Small intestine (tissue), 7 donors: Measurements from ENCODE around the gene VAMP8. TPM values are rescaled to one million over a fixed set of nuclear protein-coding genes. Genes with fewer than 3 reads are reported as not detected.
"Not testable (repeated sequence)": the region's sequence is repeated elsewhere in the genome, so short reads cannot be mapped to it uniquely, and the experiment has no call there.

ENCODE experiments used
- DNase-seq, 2 donors: peaks; one replicate each; pipeline versions ENCODE4 v3.0.0 to v3.0.0-alpha.2; 2013
- FAIRE-seq: peaks from 2 replicates; lab custom pipeline; 2012; peaks lifted over from hg19 to GRCh38; lab: Jason Lieb, UNC
- H3K27ac ChIP-seq, 3 donors: one replicate each; pipeline ENCODE4 v1.5.1; 2013; ENCODE audit warnings: low read length in 2 of 3, mild to moderate bottlenecking in 2 of 3, control low read depth in 1 of 3, inconsistent platforms in 1 of 3, low read depth in 1 of 3, moderate library complexity in 1 of 3
- H3K27me3 ChIP-seq, 3 donors: one replicate each; pipeline ENCODE4 v1.6.1; 2013; ENCODE audit warnings: low read length in 3 of 3, inconsistent platforms in 1 of 3; ENCODE audit not compliant: control insufficient read depth in 3 of 3, insufficient read depth in 3 of 3
- H3K36me3 ChIP-seq, 3 donors: one replicate each; pipeline ENCODE4 v1.6.1; 2013; ENCODE audit warnings: low read length in 3 of 3, inconsistent platforms in 1 of 3, low read depth in 1 of 3, mild to moderate bottlenecking in 1 of 3, moderate library complexity in 1 of 3; ENCODE audit not compliant: control insufficient read depth in 3 of 3, insufficient read depth in 2 of 3
- H3K4me1 ChIP-seq, 3 donors: one replicate each; pipeline ENCODE4 v1.6.1; 2013; ENCODE audit warnings: low read length in 2 of 3, inconsistent platforms in 1 of 3, low read depth in 1 of 3, mild to moderate bottlenecking in 1 of 3, moderate library complexity in 1 of 3; ENCODE audit not compliant: control insufficient read depth in 3 of 3, insufficient read depth in 2 of 3
- H3K4me3 ChIP-seq, 3 donors: one replicate each; pipeline ENCODE4 v1.5.1; 2013; ENCODE audit warnings: low read length in 3 of 3, control low read depth in 1 of 3, inconsistent platforms in 1 of 3, low read depth in 1 of 3, mild to moderate bottlenecking in 1 of 3, moderate library complexity in 1 of 3
- H3K9me3 ChIP-seq, 2 donors: one replicate each; pipeline ENCODE4 v1.6.1; 2013; ENCODE audit warnings: low read depth in 1 of 2, low read length in 1 of 2; ENCODE audit not compliant: control insufficient read depth in 2 of 2, insufficient read depth in 1 of 2
- WGBS, 3 donors: extraction: QIAGEN DNeasy Blood & Tissue Kit; methylation state at CpG; one replicate each; pipeline ENCODE4 v1.1.7; 2013; 5-methylcytosine and 5-hydroxymethylcytosine counted together
- polyA plus RNA-seq, 4 donors: library from polyadenylated mRNA; stranded (reverse) in 3 of 4; unstranded in 1 of 4; fragments of 200-250 nt in 3 of 4; fragments of 120-200 nt in 1 of 4; gene quantifications; one replicate each; pipeline versions ENCODE4 v1.2.1 to v1.2.3, GENCODE V29; 2013
- donor health status: healthy with polysubstance abuse.
- donor health status: control.
- donor health status: control.
- donor health status: Bipolar disorder and iron deficiency.
- donor health status: healthy.

Gene VAMP8
- polyA plus RNA-seq, 4 donors, result 183 to 1,108 (median 619) TPM

DNA sequence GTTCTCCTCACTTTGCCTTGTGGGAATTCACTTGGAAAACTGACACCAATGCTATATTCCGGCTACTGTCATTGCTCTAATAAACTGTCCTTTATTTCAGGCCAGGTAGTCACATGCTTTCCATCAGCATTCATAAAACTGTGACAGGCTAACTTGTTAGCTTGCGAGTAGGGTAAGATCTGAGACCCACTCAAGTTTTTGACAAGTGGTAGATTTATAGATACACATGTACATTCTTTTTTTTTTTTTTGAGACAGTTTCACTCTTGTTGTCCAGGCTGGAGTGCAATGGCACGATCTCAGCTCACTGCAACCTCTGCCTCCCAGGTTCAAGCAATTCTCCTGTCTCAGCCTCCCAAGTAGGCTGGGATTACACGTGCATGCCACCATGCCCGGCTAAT lies 40.3 kb downstream of the VAMP8 start:
- H3K9me3 ChIP-seq, DNase-seq, H3K27me3 ChIP-seq, H3K27ac ChIP-seq, FAIRE-seq, H3K4me1 ChIP-seq: not testable (repeated sequence)
- Histone ChIP-seq H3K4me3 (peak overlapping the region in 1 of 3 donors; percentile 74), H3K36me3 (peaks cover 0 to 21% (median 13%) of the 10 kb centered on the region in 3 donors)
- WGBS, 3 donors, result 76 to 91% (median 83%) methylated on average over 5 of the region's 5 CpGs

DNA sequence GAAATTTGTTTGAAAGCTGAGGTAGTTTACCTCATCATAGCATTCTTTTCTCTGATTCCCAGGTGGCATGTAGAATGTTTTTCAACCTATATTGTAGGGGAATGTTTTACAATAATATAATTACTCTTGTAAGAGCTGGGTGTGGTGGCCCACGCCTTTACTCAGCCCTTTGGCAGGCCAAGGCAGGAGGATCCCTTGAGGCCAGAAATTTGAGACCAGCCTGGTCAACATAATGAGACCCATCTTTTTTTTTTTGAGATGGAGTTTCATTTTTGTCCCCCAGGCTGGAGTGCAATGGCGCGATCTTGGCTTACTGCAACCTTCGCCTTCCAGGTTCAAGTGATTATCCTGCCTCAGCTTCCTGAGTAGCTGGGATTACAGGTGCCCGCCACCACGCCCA lies 42.2 kb downstream of the VAMP8 start:
- DNase-seq, result no peak
- no peaks in the 10 kb centered on the region for H3K27me3 ChIP-seq
- WGBS, 3 donors, result 89 to 94% (median 94%) methylated on average over 6 of the region's 6 CpGs
- FAIRE-seq, result no peak
- H3K9me3 ChIP-seq, result no peaks in the 10 kb centered on the region
- no peak overlapping the region for H3K4me3 ChIP-seq
- H3K36me3 ChIP-seq, result peaks cover 9 to 33% (median 25%) of the 10 kb centered on the region in 3 donors
- H3K27ac ChIP-seq, result no peak overlapping the region
- H3K4me1 ChIP-seq, result peaks cover 4 to 8% (median 7%) of the 10 kb centered on the region in 3 donors

DNA sequence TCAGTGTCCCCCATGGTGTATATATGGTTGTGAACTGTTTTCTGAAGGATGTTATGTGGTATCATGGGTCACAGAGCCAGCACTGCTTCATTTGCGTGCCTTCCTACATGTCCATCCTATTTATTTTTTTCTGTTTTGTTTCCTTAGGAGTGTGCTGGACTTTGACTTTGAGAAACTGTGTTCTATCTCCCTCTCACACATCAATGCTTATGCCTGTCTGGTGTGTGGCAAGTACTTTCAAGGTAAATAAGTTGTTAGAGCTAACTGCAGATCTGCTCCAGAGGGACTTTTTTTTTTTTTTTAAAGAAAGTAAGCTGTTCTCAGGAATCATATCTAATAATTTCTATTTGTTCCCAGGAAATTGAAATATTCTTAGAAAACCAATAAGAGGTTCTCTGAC lies 44.0 kb downstream of the VAMP8 start:
- DNase-seq (no peak), FAIRE-seq (no peak)
- Histone ChIP-seq H3K36me3 (peaks cover 13 to 48% (median 32%) of the 10 kb centered on the region in 3 donors), H3K27ac (no peak overlapping the region), H3K9me3 (no peaks in the 10 kb centered on the region), H3K4me3 (no peak overlapping the region), H3K27me3 (no peaks in the 10 kb centered on the region), H3K4me1 (peaks cover 4 to 8% (median 7%) of the 10 kb centered on the region in 3 donors)
- 83 to 100% (median 89%) methylated on average over 1 of the region's 1 CpG for WGBS, 3 donors

DNA sequence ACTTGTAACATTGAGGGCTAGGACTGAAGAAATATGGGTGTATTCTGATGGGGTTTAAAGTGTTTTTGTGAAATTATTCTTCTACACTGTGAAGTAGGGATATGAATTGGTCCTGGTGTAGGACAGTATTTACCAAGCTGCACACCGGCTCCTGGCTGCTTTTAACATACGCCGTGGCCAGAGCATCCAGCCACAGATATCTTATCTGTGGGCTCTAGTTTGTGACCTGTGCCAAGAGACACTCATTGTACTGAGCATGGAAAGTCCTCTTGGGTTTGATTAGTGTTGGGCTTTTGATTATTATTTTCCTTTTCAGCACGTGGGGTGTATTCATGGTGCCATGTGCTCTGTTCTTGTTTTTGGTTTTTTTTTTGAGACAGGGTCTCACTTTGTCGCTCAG lies 46.6 kb downstream of the VAMP8 start:
- no peak for FAIRE-seq
- Histone ChIP-seq H3K36me3 (peaks cover 13 to 64% (median 45%) of the 10 kb centered on the region in 3 donors), H3K27ac (no peak overlapping the region)

DNA sequence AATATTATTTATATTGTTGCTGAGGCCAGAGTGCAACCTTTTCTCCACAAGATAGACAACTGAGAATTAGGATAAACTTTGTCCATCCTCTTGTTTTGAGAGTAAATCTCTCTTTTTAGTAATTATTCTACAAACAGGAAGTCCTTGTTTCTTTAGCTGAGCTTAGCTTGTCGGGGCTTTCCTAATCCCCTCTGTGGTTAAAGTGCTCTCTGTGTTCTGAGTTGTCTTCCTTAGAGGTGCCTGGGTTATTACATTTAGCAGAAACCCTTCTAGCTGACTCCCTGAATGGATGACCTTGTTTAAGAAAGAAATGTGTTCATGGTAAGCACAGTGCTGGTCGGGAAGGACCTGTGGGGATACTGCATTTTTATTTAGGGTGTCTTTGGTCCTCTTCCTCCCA lies 51.3 kb downstream of the VAMP8 start:
- 61 to 80% (median 66%) methylated on average over 2 of the region's 2 CpGs for WGBS, 3 donors
- Histone ChIP-seq H3K4me3 (no peak overlapping the region), H3K9me3 (no peaks in the 10 kb centered on the region), H3K27ac (no peak overlapping the region), H3K4me1 (no peaks in the 10 kb centered on the region), H3K27me3 (no peaks in the 10 kb centered on the region), H3K36me3 (peaks cover 21 to 78% (median 40%) of the 10 kb centered on the region in 3 donors)
- FAIRE-seq (no peak), DNase-seq (no peak)

More for the DNA sequence above, 46.6 kb downstream of the VAMP8 start:
- Histone ChIP-seq H3K9me3 (no peaks in the 10 kb centered on the region), H3K4me1 (no peaks in the 10 kb centered on the region), H3K27me3 (no peaks in the 10 kb centered on the region), H3K4me3 (no peak overlapping the region)
- WGBS, 3 donors, result 81 to 95% (median 94%) methylated on average over 5 of the region's 5 CpGs
- DNase-seq, result no peak

DNA sequence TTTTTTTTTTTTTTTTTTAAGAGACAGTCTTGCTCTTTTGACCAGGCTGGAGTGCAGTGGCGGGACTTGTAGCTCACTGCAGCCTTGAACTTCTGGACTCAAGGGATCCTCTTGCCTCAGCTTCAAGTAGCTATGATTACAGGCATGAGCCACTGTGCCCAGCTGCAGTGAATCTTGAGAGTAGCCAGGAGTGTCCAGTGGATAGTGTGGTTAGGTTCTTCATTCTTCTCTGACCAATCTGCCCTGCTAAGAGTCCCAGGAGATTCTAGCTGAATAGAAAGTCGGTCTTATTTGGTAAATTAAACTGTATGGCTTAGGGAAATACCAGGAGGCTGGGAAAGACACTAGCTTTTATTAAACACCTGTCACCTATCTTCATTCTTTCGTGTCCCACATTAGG lies 53.9 kb downstream of the VAMP8 start:
- no peaks in the 10 kb centered on the region for H3K9me3 ChIP-seq
- DNase-seq (no peak), FAIRE-seq (no peak)
- peaks cover 21 to 69% (median 37%) of the 10 kb centered on the region in 3 donors for H3K36me3 ChIP-seq
- no peak overlapping the region for H3K27ac ChIP-seq
- 88 to 94% (median 90%) methylated on average over 3 of the region's 3 CpGs for WGBS, 3 donors
- H3K4me1 ChIP-seq, result no peaks in the 10 kb centered on the region
- H3K27me3 ChIP-seq, result no peaks in the 10 kb centered on the region
- no peak overlapping the region for H3K4me3 ChIP-seq

Other genes with a start within 250 kb of the VAMP8 start
- 100 to 1,000 TPM in 1 of 4 donors, 10 to 100 TPM in 3; 18.6 to 160 (median 43.2) TPM for gene TGOLN2, start 249.6 kb upstream of the VAMP8 start, polyA plus RNA-seq
- gene RETSAT, start 223.1 kb upstream of the VAMP8 start, polyA plus RNA-seq, result 100 to 1,000 TPM in 2 of 4 donors, 10 to 100 TPM in 2; 66.9 to 147 (median 120) TPM
- gene ELMOD3, start 222.8 kb upstream of the VAMP8 start, polyA plus RNA-seq, result 10 to 100 TPM; 16.1 to 36.9 (median 22.5) TPM
- 100 to 1,000 TPM in 1 of 4 donors, 10 to 100 TPM in 3; 35.8 to 130 (median 62.4) TPM for gene CAPG, start 167.2 kb upstream of the VAMP8 start, polyA plus RNA-seq
- 100 to 1,000 TPM in 1 of 4 donors, 10 to 100 TPM in 2, 1 to 10 TPM in 1; 2.8 to 122 (median 23.8) TPM for gene SH2D6, start 158.9 kb upstream of the VAMP8 start, polyA plus RNA-seq
- gene MAT2A, start 38.4 kb upstream of the VAMP8 start, polyA plus RNA-seq, result 100 to 1,000 TPM in 1 of 4 donors, 10 to 100 TPM in 3; 81.2 to 273 (median 96.6) TPM
- 10 to 100 TPM in 2 of 4 donors, 1 to 10 TPM in 2; 9.2 to 24.8 (median 16.5) TPM for gene GGCX, start 16.1 kb upstream of the VAMP8 start, polyA plus RNA-seq
- gene VAMP5, start 6.8 kb downstream of the VAMP8 start, polyA plus RNA-seq, result 100 to 1,000 TPM in 1 of 4 donors, 10 to 100 TPM in 3; 12.8 to 110 (median 86.4) TPM
- 100 to 1,000 TPM; 131 to 234 (median 180) TPM for gene RNF181, start 18.2 kb downstream of the VAMP8 start, polyA plus RNA-seq
- gene TMEM150A, start 25.1 kb downstream of the VAMP8 start, polyA plus RNA-seq, result 10 to 100 TPM; 12.5 to 40.0 (median 31.0) TPM
- 10 to 100 TPM; 16.2 to 44.8 (median 25.3) TPM for gene C2orf68, start 34.5 kb downstream of the VAMP8 start, polyA plus RNA-seq
- 10 to 100 TPM; 24.6 to 41.3 (median 36.2) TPM for gene USP39, start 38.6 kb downstream of the VAMP8 start, polyA plus RNA-seq
- gene SFTPB, start 90.6 kb downstream of the VAMP8 start, polyA plus RNA-seq, result 10 to 100 TPM in 2 of 4 donors, under 1 TPM in 2; 0.01 to 34.9 (median 6.0) TPM
- gene GNLY, start 116.8 kb downstream of the VAMP8 start, polyA plus RNA-seq, result 1 to 10 TPM in 3 of 4 donors, not detected in 1; 1.4 to 2.1 (median 1.4) TPM
- 10 to 100 TPM in 1 of 4 donors, 1 to 10 TPM in 3; 1.6 to 18.4 (median 3.7) TPM for gene ATOH8, start 176.4 kb downstream of the VAMP8 start, polyA plus RNA-seq